SU-DHL-6 (cell line): ENCODE data around the gene RBM28.

Experiments
- EZH2phosphoT487 ChIP-seq: fragments of 200-600 bp; sonication (generic), shearing (Covaris generic); conservative IDR thresholded peaks from 2 replicates; pipeline ENCODE4 v1.6.1; 2018; ENCODE audit warnings: mild to moderate bottlenecking, antibody characterized with exemption, low read length, moderate library complexity, mixed read lengths
- TF ChIP-seq, protein P1 (sequence below): fragments of 200-600 bp; sonication (generic); IDR thresholded peaks from one replicate; pipeline ENCODE4 v1.5.1; 2017; ENCODE audit warnings: antibody characterized with exemption, mild to moderate bottlenecking, low read length, moderate library complexity; ENCODE audit not compliant: insufficient read depth, poor library complexity, severe bottlenecking

DNA sequence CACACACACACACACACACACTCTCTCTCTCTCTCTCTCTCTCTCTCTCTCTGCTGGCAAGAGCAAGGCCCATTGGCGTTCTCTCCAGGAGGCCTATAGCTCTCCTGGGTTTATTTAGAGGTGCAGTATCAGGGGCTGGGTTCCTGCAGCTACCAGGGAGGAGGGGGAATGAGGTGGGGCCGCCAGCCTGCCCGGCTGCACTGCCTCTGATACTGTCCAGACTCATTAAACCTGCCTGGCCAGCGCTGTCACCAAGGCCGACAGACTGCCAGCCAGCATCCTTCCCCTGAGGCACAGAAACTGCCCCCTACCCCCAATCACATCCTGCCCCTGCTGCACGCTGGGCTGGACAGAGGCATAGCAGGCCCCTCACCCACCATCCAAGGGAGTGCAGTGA is 13.5 kb upstream of the RBM28 start:
- TF ChIP-seq, protein P1, sequence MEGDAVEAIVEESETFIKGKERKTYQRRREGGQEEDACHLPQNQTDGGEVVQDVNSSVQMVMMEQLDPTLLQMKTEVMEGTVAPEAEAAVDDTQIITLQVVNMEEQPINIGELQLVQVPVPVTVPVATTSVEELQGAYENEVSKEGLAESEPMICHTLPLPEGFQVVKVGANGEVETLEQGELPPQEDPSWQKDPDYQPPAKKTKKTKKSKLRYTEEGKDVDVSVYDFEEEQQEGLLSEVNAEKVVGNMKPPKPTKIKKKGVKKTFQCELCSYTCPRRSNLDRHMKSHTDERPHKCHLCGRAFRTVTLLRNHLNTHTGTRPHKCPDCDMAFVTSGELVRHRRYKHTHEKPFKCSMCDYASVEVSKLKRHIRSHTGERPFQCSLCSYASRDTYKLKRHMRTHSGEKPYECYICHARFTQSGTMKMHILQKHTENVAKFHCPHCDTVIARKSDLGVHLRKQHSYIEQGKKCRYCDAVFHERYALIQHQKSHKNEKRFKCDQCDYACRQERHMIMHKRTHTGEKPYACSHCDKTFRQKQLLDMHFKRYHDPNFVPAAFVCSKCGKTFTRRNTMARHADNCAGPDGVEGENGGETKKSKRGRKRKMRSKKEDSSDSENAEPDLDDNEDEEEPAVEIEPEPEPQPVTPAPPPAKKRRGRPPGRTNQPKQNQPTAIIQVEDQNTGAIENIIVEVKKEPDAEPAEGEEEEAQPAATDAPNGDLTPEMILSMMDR = no peak
- no peak for TF ChIP-seq EZH2phosphoT487
